Liver (tissue), 9 donors: Measurements from ENCODE around the gene CSN2. TPM values are rescaled to one million over a fixed set of nuclear protein-coding genes. Genes with fewer than 3 reads are reported as not detected.
"Not testable (repeated sequence)": the region's sequence is repeated elsewhere in the genome, so short reads cannot be mapped to it uniquely, and the experiment has no call there.

ENCODE experiments used
- DNase-seq: peaks from one replicate; pipeline ENCODE4 v3.0.0-alpha.2; 2017; ENCODE audit warnings: low spot score
- H3K27ac ChIP-seq, 2 donors: one replicate each; pipeline ENCODE4 v1.7.0; 2013; ENCODE audit warnings: inconsistent platforms in 2 of 2, low read length in 2 of 2, control low read depth in 1 of 2, low read depth in 1 of 2, mild to moderate bottlenecking in 1 of 2
- H3K27me3 ChIP-seq, 4 donors: one replicate each; pipeline versions ENCODE4 v1.6.1 to v1.7.0; 2013; ENCODE audit warnings: low read length in 3 of 4, inconsistent platforms in 1 of 4, mild to moderate bottlenecking in 1 of 4, moderate library complexity in 1 of 4; ENCODE audit not compliant: control insufficient read depth in 4 of 4, insufficient read depth in 4 of 4
- H3K36me3 ChIP-seq, 4 donors: one replicate each; pipeline versions ENCODE4 v1.6.1 to v1.7.0; 2013; ENCODE audit warnings: low read length in 3 of 4, mild to moderate bottlenecking in 3 of 4, low read depth in 1 of 4, moderate library complexity in 1 of 4; ENCODE audit not compliant: control insufficient read depth in 4 of 4, insufficient read depth in 3 of 4
- H3K4me1 ChIP-seq, 4 donors: one replicate each; pipeline versions ENCODE4 v1.6.1 to v1.7.0; 2013; ENCODE audit warnings: low read length in 3 of 4, mild to moderate bottlenecking in 3 of 4, moderate library complexity in 1 of 4; ENCODE audit not compliant: control insufficient read depth in 4 of 4, insufficient read depth in 4 of 4
- H3K4me3 ChIP-seq, 3 donors: one replicate each; pipeline versions ENCODE4 v1.6.1 to v1.7.0; 2013; ENCODE audit warnings: low read length in 3 of 3, control low read depth in 1 of 3, low read depth in 1 of 3, mild to moderate bottlenecking in 1 of 3
- H3K9ac ChIP-seq, 2 donors: one replicate each; pipeline ENCODE4 v1.7.0; 2013; ENCODE audit warnings: low read length in 2 of 2, mild to moderate bottlenecking in 2 of 2, moderate library complexity in 2 of 2, control low read depth in 1 of 2, low read depth in 1 of 2
- H3K9me3 ChIP-seq, 4 donors: one replicate each; pipeline versions ENCODE4 v1.6.1 to v1.7.0; 2013; ENCODE audit warnings: low read length in 3 of 4; ENCODE audit not compliant: control insufficient read depth in 4 of 4
- ATF3 ChIP-seq: IDR thresholded peaks from 2 replicates; pipeline ENCODE4 v1.6.1; 2016; ENCODE audit warnings: antibody characterized with exemption
- CTCF ChIP-seq: fragments of 150-350 bp; IDR thresholded peaks from 2 replicates; pipeline ENCODE4 v1.5.1; 2017; ENCODE audit warnings: improper control_type of control experiment, low read depth, low read length; ENCODE audit not compliant: missing input control
- EGR1 ChIP-seq, 2 donors: IDR thresholded peaks; 2 replicates each; pipeline ENCODE4 v1.6.1; 2016 to 2018; ENCODE audit warnings: antibody characterized with exemption in 2 of 2, low read depth in 2 of 2
- FOXA1 ChIP-seq: IDR thresholded peaks from 2 replicates; pipeline ENCODE4 v1.6.1; 2016; ENCODE audit warnings: antibody characterized with exemption
- FOXA2 ChIP-seq: IDR thresholded peaks from 2 replicates; pipeline ENCODE4 v1.6.1; 2016; ENCODE audit warnings: antibody characterized with exemption
- GABPA ChIP-seq, 2 donors: IDR thresholded peaks in 1 of 2; conservative IDR thresholded peaks in 1 of 2; 2 replicates each; pipeline ENCODE4 v1.6.1; 2016; ENCODE audit warnings: antibody characterized with exemption in 2 of 2, mild to moderate bottlenecking in 1 of 2, moderate library complexity in 1 of 2
- HNF4A ChIP-seq, 2 donors: conservative IDR thresholded peaks; 2 replicates each; pipeline ENCODE4 v1.6.1; 2016; ENCODE audit warnings: antibody characterized with exemption in 2 of 2, mild to moderate bottlenecking in 2 of 2
- HNF4G ChIP-seq: IDR thresholded peaks from 2 replicates; pipeline ENCODE4 v1.6.1; 2016; ENCODE audit warnings: antibody characterized with exemption
- JUND ChIP-seq, 2 donors: IDR thresholded peaks; 2 replicates each; pipeline ENCODE4 v1.6.1; 2016; ENCODE audit warnings: antibody characterized with exemption in 2 of 2
- MAX ChIP-seq: IDR thresholded peaks from 2 replicates; pipeline ENCODE4 v1.6.1; 2016; ENCODE audit warnings: antibody characterized with exemption
- NR2F2 ChIP-seq: IDR thresholded peaks from 2 replicates; pipeline ENCODE4 v1.6.1; 2016; ENCODE audit warnings: antibody characterized with exemption
- RAD21 ChIP-seq, 2 donors: IDR thresholded peaks; 2 replicates each; pipeline ENCODE4 v1.6.1; 2016; ENCODE audit warnings: antibody characterized with exemption in 2 of 2, mild to moderate bottlenecking in 2 of 2
- REST ChIP-seq: IDR thresholded peaks from 2 replicates; pipeline ENCODE4 v1.6.1; 2016; ENCODE audit warnings: antibody characterized with exemption, mild to moderate bottlenecking
- RXRA ChIP-seq, 2 donors: IDR thresholded peaks; 2 replicates each; pipeline ENCODE4 v1.6.1; 2017 to 2018; ENCODE audit warnings: antibody characterized with exemption in 2 of 2, mild to moderate bottlenecking in 1 of 2
- SP1 ChIP-seq: IDR thresholded peaks from 2 replicates; pipeline ENCODE4 v1.6.1; 2018; ENCODE audit warnings: antibody characterized with exemption, mild to moderate bottlenecking
- TAF1 ChIP-seq: conservative IDR thresholded peaks from 2 replicates; pipeline ENCODE4 v1.6.1; 2016; ENCODE audit warnings: antibody characterized with exemption, mild to moderate bottlenecking
- YY1 ChIP-seq: IDR thresholded peaks from 2 replicates; pipeline ENCODE4 v1.6.1; 2016; ENCODE audit warnings: antibody characterized with exemption, mild to moderate bottlenecking
- ZBTB33 ChIP-seq: IDR thresholded peaks from 2 replicates; pipeline ENCODE4 v1.6.1; 2016; ENCODE audit warnings: antibody characterized with exemption
- WGBS: extraction: QIAGEN DNeasy Blood & Tissue Kit; methylation state at CpG from one replicate; pipeline ENCODE4 v1.1.7; 2013; 5-methylcytosine and 5-hydroxymethylcytosine counted together
- polyA plus RNA-seq, 2 donors: library from polyadenylated mRNA; stranded (reverse) in 1 of 2; unstranded in 1 of 2; fragments of 200-250 nt in 1 of 2; fragments of >200 nt in 1 of 2; fragmentation: Nextera tagmentation in 1 of 2; extraction: Ambion mirVana in 1 of 2; gene quantifications; one replicate each; pipeline versions ENCODE4 v1.2.1 to v1.2.3, GENCODE V29; 2013 to 2015
- total RNA-seq, 2 donors: library from RNA; depleted of rRNA; stranded (reverse); fragments of >200 nt; gene quantifications; one replicate each; pipeline ENCODE4 v1.2.3, GENCODE V29; 2014
- donor health status: healthy.
- donor health status: healthy.
- donor health status: healthy.
- donor health status: healthy.
- donor health status: healthy.

CSN2 gene
- total and polyA plus RNA-seq, 4 donors: not detected

- no peak for DNase-seq
- no peak for TF ChIP-seq FOXA2
- no peak for TF ChIP-seq MAX
- TF ChIP-seq JUND (IDR thresholded peaks at IDR 0.05): no peak
- no peak for TF ChIP-seq RXRA (IDR thresholded peaks at IDR 0.05)
- TF ChIP-seq GABPA (IDR thresholded peaks at IDR 0.05 in 1 of 2, conservative IDR thresholded peaks at IDR 0.05 in 1 of 2): no peak
- no peak for TF ChIP-seq NR2F2
- TF ChIP-seq TAF1: no peak
- no peak for TF ChIP-seq HNF4G
- TF ChIP-seq RAD21 (IDR thresholded peaks at IDR 0.05): no peak
- no peak for TF ChIP-seq HNF4A (conservative IDR thresholded peaks at IDR 0.05)
- no peak for TF ChIP-seq FOXA1
- TF ChIP-seq YY1: no peak
- no peak for TF ChIP-seq CTCF
- no peak for TF ChIP-seq SP1
- TF ChIP-seq REST: no peak
- TF ChIP-seq EGR1 (IDR thresholded peaks at IDR 0.05; ENCODE audit: low read depth in 2 of 2): no peak
- no peak for TF ChIP-seq ZBTB33
- no peak for TF ChIP-seq ATF3
- no peaks in the 10 kb centered on the region for H3K27me3 ChIP-seq
- no peak within 1 kb of the TSS for H3K27ac ChIP-seq
- no peak within 1 kb of the TSS for H3K9ac ChIP-seq
- no peaks in the 10 kb centered on the region for H3K9me3 ChIP-seq
- no peaks in the 10 kb centered on the region for H3K36me3 ChIP-seq
- 93% methylated on average over 3 of the region's 3 CpGs for WGBS
- H3K4me3 ChIP-seq: no peak within 1 kb of the TSS
- no peaks in the 10 kb centered on the region for H3K4me1 ChIP-seq
Measured at GRCh38 chr4:69930768-69931167, 34.8 kb downstream of the CSN2 start, which contains the start of gene CSN1S1. Gene CSN1S1 (plus strand): TSS chr4:69931068. CDS start chr4:69932556, 1,488 bp downstream.

GRCh38 chr4:69923782-69924410 is 41.6 kb downstream of the CSN2 start:
- not testable (repeated sequence) for DNase-seq

More at GRCh38 chr4:69923782-69924410, 41.6 kb downstream of the CSN2 start:
- 93% methylated on average over 33 of the region's 33 CpGs for WGBS
- H3K9ac ChIP-seq, H3K27me3 ChIP-seq, H3K27ac ChIP-seq, H3K9me3 ChIP-seq, H3K4me1 ChIP-seq, H3K36me3 ChIP-seq, H3K4me3 ChIP-seq: not testable (repeated sequence)
